ENCODE data around the gene INTS11.

INTS11 gene

DNA sequence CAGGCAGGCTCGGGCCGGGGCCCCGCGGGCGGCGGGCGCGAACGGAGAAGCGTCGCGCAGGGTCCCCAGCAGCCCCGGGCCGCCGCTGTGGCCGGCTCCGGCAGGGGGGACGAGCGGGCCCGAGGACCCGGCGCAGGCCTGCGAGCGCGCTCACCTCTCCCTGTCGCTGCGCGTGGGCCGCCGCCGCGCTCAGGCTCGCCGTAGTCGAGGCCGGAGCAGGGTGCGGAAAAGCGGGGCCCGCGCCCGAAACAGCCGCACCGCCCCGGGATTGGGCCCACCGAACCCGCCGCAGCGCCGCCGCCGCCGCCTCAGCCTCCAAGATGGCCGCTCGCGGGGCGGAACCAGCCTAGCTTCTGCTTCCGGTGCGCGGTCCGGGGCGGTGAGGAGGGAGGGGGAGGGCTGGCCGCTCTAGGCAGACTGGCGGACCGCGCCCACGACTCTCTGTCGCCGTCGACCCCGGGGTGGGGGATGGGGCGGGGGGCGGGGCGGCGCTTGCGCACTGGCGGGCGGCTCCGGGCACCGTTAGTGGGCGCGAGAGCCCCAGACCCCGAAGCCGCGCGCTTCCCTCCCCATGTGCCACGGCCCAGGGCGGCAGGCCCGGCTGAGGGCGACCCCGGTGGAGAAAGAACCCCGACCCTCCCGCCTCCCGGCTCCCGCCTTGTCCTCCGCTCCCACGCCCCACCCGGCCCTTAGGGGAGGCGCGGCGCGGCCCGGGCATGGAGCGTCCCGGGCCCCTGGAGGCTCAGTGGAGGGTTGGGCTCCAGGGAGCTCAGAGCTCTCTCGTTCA is 50.8 kb downstream of the INTS11 start, which contains the start of gene UBE2J2:
Gene UBE2J2, minus strand, starts transcription at position 343 of the 787 bp plus-strand sequence. CDS start 5,862 bp downstream, outside the sequence.
- H3K4me3 ChIP-seq (ENCODE audit: low read depth, low read length): peak within 1 kb of the TSS; percentile 86
- DNase-seq (ENCODE audit: low read depth, low spot score): peak; percentile 91
- TF ChIP-seq, protein P1, sequence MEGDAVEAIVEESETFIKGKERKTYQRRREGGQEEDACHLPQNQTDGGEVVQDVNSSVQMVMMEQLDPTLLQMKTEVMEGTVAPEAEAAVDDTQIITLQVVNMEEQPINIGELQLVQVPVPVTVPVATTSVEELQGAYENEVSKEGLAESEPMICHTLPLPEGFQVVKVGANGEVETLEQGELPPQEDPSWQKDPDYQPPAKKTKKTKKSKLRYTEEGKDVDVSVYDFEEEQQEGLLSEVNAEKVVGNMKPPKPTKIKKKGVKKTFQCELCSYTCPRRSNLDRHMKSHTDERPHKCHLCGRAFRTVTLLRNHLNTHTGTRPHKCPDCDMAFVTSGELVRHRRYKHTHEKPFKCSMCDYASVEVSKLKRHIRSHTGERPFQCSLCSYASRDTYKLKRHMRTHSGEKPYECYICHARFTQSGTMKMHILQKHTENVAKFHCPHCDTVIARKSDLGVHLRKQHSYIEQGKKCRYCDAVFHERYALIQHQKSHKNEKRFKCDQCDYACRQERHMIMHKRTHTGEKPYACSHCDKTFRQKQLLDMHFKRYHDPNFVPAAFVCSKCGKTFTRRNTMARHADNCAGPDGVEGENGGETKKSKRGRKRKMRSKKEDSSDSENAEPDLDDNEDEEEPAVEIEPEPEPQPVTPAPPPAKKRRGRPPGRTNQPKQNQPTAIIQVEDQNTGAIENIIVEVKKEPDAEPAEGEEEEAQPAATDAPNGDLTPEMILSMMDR (IDR thresholded peaks at IDR 0.05; ENCODE audit: low read depth, low read length): no peak
- in situ Hi-C loops (cut with HindIII; ENCODE audit: low sequenced_read_pairs): no loop called here

DNA sequence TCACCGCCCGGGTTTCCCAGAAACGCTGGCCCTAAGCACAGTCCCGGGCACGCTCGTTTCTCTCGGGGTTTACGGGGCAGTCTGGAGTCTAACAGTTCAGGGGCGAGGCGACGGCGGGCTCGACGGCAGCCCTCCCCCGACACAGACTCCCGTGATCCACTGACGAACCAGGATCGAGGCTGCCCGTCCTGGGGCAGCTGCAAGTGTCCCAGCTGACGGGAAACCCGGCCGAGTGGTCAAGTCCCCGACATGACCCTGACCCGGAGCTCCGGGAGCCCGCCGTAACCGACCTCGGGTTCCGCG is 51.3 kb downstream of the INTS11 start:
- TF ChIP-seq, protein P1 (IDR thresholded peaks at IDR 0.05; ENCODE audit: low read depth, low read length): no peak
- in situ Hi-C loops (cut with HindIII; ENCODE audit: low sequenced_read_pairs): no loop called here
- no peak for DNase-seq (ENCODE audit: low read depth, low spot score)
- H3K4me3 ChIP-seq (ENCODE audit: low read depth, low read length): peak overlapping the region; percentile 86

DNA sequence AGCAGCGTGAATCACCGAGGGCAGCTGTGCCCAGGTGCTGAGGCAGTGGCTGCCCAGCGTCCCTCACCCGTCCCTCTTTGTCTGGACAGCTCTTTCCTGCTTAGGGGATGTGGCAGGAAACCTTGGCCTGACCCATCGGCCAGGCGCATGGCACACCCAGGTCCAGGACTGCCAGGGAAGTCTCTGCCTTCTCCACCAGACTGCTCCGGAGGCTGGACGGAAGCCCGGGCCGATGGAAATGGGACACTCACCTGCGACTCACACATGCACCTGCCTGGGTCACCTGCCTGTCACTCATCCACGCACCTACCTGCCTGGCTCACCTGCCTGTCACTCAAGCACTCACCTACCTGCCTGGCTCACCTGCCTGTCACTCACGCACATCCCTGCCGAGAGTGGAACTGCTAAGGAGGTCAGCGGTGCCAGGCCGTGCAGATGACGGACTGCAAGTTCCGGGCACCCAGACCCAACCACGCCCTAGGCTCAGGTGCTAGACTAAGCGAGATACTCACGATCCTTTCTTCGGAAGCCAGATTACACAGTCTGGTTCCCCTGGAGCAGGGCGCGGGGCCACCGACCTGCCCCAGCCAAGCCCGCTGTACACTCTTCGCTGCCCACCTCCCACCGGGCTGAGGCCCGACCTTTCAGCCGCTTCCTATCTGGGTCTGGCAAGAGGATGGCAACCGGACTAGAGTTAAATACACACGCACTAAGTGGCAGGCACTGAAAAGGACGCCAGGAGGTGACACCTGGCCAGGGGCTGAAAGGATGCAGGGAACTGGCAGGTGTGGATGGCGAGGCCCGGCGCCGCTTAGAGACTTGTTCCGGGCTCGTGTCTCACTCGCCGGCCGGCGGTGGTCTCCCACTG is 51.9 kb downstream of the INTS11 start:
- in situ Hi-C loops (cut with HindIII; ENCODE audit: low sequenced_read_pairs): no loop called here
- no peak for DNase-seq (ENCODE audit: low read depth, low spot score)
- TF ChIP-seq, protein P1 (IDR thresholded peaks at IDR 0.05; ENCODE audit: low read depth, low read length): no peak
- H3K4me3 ChIP-seq (ENCODE audit: low read depth, low read length): peak overlapping the region; percentile 86

- no peak overlapping the region for H3K4me3 ChIP-seq (ENCODE audit: low read depth, low read length)
- DNase-seq (ENCODE audit: low read depth, low spot score): no peak
- in situ Hi-C loops (cut with HindIII; ENCODE audit: low sequenced_read_pairs): no loop called here
- TF ChIP-seq, protein P1 (IDR thresholded peaks at IDR 0.05; ENCODE audit: low read depth, low read length): no peak
Observed at GRCh38 chr1:1270813-1271212, 53.6 kb downstream of the INTS11 start.

DNA sequence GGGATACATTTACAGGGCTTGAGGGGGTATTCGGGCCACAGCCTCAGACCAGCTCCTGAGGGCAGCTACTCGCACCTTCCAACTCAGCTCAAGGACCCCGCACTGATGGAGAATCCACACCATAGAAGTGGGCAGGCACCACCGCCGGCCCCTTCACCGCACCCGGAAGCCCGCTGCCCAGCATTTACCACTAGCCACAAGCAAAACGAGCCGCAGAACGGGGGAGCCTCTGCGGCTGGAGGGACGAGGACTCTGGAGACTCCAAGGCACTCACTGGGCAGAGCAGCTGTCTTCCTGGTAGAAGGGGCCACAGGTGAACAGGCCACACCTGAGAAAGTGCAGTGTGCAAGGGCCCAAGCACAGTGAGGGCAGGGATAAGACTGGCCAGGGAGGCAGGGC is 56.2 kb downstream of the INTS11 start:
- TF ChIP-seq, protein P1 (IDR thresholded peaks at IDR 0.05; ENCODE audit: low read depth, low read length): no peak
- no peak overlapping the region for H3K4me3 ChIP-seq (ENCODE audit: low read depth, low read length)
- DNase-seq (ENCODE audit: low read depth, low spot score): no peak
- in situ Hi-C loops (cut with HindIII; ENCODE audit: low sequenced_read_pairs): no loop called here

DNA sequence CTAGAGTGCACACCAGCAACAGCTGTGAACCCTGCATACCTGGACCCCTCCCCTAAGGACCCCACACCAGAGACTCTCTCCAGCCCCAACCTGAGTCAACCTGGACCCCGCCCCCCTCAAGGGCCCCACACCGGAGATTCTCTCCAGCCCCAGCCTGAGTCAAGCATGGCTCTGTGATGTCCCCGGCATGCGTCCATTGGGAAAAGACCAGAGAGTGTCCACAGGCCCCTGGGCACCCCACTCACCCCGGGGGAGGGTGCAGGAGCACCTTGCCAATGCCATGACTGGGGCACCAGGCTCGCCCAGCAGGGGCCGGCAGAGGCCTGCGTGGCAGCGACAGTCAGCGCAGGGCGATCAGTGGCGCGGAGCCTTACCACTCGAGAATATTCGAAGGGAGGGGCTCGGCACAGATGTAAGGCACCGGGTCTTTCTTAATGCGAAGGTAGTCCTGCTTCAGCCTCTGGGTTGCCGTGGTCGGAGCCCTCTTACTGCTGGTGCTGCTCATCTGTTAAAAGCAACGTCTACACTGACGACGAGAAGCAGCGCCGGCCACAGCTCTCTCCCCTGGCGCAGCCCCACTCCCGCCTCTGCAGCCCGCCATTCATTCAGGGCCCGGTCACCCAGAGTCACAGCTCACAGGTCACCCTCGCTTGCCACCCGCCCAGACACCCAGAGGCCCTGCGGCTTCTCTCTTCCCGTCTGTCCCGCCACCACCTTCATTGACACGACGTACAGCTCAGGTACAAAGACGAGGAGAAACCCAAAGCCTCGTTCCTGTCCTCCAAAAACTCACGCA is 56.8 kb downstream of the INTS11 start:
- no peak overlapping the region for H3K4me3 ChIP-seq (ENCODE audit: low read depth, low read length)
- TF ChIP-seq, protein P1 (IDR thresholded peaks at IDR 0.05; ENCODE audit: low read depth, low read length): no peak
- no peak for DNase-seq (ENCODE audit: low read depth, low spot score)
- in situ Hi-C loops (cut with HindIII; ENCODE audit: low sequenced_read_pairs): no loop called here
